ENCODE results near the gene PGLYRP3.
A peak's percentile ranks its signal among the peaks of the same experiment; 100 is the strongest.

Gene PGLYRP3, protein sequence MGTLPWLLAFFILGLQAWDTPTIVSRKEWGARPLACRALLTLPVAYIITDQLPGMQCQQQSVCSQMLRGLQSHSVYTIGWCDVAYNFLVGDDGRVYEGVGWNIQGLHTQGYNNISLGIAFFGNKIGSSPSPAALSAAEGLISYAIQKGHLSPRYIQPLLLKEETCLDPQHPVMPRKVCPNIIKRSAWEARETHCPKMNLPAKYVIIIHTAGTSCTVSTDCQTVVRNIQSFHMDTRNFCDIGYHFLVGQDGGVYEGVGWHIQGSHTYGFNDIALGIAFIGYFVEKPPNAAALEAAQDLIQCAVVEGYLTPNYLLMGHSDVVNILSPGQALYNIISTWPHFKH

GRCh38 chr1:153312570-153313186, at the start of gene PGLYRP3:
TSS of gene PGLYRP3 (minus strand) at chr1:153312952. CDS start at chr1:153310665, 2,287 bp downstream.
- POLR2A ChIA-PET (ENCODE audit: low non-redundant PET), result no interaction called here
- CTCF ChIA-PET, result interaction anchor here (0.7 to 1.4 kb wide), 5 partner anchors 13 to 776 kb away, joined by 3 to 4 read pairs (median 3); no protein-coding TSS in a partner anchor
- H3K27ac ChIP-seq, result no peak within 1 kb of the TSS
- DNase-seq (ENCODE audit: low spot score), result no peak
- TF ChIP-seq, protein P1, sequence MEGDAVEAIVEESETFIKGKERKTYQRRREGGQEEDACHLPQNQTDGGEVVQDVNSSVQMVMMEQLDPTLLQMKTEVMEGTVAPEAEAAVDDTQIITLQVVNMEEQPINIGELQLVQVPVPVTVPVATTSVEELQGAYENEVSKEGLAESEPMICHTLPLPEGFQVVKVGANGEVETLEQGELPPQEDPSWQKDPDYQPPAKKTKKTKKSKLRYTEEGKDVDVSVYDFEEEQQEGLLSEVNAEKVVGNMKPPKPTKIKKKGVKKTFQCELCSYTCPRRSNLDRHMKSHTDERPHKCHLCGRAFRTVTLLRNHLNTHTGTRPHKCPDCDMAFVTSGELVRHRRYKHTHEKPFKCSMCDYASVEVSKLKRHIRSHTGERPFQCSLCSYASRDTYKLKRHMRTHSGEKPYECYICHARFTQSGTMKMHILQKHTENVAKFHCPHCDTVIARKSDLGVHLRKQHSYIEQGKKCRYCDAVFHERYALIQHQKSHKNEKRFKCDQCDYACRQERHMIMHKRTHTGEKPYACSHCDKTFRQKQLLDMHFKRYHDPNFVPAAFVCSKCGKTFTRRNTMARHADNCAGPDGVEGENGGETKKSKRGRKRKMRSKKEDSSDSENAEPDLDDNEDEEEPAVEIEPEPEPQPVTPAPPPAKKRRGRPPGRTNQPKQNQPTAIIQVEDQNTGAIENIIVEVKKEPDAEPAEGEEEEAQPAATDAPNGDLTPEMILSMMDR (conservative IDR thresholded peaks at IDR 0.05; ENCODE audit: low read depth), result no peak

DNA sequence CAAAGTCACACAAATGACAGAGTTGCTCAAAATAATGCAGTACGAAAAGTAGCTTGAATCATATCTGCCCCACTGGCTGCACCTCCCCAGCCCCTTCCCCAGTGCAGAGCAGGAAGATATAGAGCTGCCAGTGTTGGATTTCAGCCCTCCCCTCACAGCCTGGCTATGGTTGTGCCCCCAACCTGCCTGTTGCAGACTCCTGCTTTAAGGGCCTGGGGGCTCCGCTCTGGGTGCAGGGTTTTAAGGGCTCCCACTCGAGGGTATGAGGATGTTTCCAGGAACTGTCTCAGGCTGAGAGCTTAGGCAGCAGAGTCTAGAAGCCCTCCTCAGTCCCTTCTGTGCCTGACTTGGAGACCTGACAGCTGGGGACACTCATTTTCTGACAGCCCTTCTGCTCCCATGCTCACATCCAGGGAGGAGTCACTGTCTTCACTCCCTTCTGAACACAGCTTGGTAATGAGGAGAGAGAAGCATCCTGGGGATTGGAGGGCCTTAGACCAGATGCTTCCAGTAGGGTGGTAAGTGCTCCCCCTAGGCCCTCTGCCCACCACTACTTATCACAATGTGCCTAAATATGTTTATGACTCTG, 49.5 kb upstream of the PGLYRP3 start:
- POLR2A ChIA-PET (ENCODE audit: low non-redundant PET), result no interaction called here
- H3K27ac ChIP-seq, result peak overlapping the region; percentile 46; the same call in 1 of the 2 replicates
- CTCF ChIA-PET, result interaction anchor here (0.6 to 0.9 kb wide), 4 partner anchors 8 to 1899 kb away, joined by 3 read pairs; no protein-coding TSS in a partner anchor
- TF ChIP-seq, protein P1 (conservative IDR thresholded peaks at IDR 0.05; ENCODE audit: low read depth), result no peak
- no peak for DNase-seq (ENCODE audit: low spot score)

- TF ChIP-seq, protein P1 (conservative IDR thresholded peaks at IDR 0.05; ENCODE audit: low read depth), result no peak
- DNase-seq (ENCODE audit: low spot score), result no peak
- ChIA-PET CTCF (interaction anchor here (0.6 to 0.9 kb wide), 4 partner anchors 8 to 1899 kb away, joined by 3 read pairs; no protein-coding TSS in a partner anchor), POLR2A (ENCODE audit: low non-redundant PET) (no interaction called here)
- peak overlapping the region; percentile 46 for H3K27ac ChIP-seq
These were observed 48.8 kb upstream of the PGLYRP3 start for GRCh38 chr1:153361480-153362109.

- peak overlapping the region; percentile 46 for H3K27ac ChIP-seq
- no peak for DNase-seq (ENCODE audit: low spot score)
- CTCF ChIA-PET, result no interaction called here
- POLR2A ChIA-PET (ENCODE audit: low non-redundant PET), result no interaction called here
- TF ChIP-seq, protein P1 (conservative IDR thresholded peaks at IDR 0.05; ENCODE audit: low read depth), result no peak
These were observed 48.1 kb upstream of the PGLYRP3 start for GRCh38 chr1:153360592-153361479.

DNA sequence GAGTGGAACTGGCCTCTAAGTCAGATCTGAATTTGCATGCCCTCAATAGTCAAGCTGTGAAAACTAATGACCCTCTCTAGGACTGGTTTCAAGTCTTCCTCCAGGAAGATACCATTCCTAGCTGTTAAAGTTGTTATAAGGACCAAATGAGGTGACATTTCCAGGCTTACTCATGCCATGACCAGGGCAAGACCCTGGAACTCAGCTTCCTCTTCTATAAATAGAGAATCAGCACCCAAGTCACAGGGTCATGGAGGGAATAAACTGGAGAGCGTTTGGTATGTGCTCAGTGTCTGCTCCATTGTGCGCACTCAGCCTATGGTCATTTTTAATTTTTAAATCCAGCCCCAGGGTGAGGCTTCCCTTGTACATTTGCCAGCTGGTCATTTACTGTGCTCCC, 47.4 kb upstream of the PGLYRP3 start:
- CTCF ChIA-PET, result no interaction called here
- H3K27ac ChIP-seq, result peak overlapping the region; percentile 46
- DNase-seq (ENCODE audit: low spot score), result no peak
- POLR2A ChIA-PET (ENCODE audit: low non-redundant PET), result interaction anchor here (0.7 kb wide), 1 partner anchor 1367 kb away, joined by 4 read pairs; the partner anchor contains the start of gene S100A10
- TF ChIP-seq, protein P1 (conservative IDR thresholded peaks at IDR 0.05; ENCODE audit: low read depth), result no peak
